Fibroblast of skin of left quadriceps (primary cell): ENCODE data around the gene SNX5.

Experiments used
- DNase-seq, 2 experiments: peaks; one replicate each; pipeline ENCODE4 v3.0.0-alpha.2; 2013; ENCODE audit warnings: low read depth in 2 of 2

SNX5 gene

GRCh38 chr20:17940224-17940971, 28.2 kb downstream of the SNX5 start:
- DNase-seq: no peak

DNA sequence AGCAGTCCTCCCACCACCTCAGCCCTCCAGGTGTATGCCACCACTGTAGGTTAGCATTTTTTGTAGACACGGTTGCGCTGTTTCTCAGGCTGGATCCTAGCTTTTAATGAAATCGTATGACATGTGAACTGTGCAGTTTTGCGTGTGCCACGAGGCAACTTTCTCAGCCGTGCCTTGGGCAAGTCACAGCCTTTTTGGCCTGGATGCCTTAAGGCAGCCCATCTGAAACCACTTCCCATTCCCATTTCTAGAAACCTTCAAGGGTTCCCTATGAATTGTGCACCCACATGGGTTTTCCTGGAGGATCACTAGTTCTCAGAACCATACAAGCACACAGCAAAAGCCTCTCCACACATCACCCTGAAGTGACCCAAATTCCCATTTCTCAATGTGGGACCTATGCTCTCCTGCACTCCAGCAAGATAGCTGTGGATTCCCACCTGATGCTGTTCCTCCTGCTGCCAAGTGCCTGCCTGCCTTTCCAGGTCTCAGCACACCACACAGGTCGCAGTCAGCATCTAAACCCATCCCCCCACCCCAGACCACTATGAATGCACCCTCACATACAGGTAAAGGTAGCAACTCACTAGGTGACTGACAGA, 28.9 kb downstream of the SNX5 start:
- no peak for DNase-seq

DNA sequence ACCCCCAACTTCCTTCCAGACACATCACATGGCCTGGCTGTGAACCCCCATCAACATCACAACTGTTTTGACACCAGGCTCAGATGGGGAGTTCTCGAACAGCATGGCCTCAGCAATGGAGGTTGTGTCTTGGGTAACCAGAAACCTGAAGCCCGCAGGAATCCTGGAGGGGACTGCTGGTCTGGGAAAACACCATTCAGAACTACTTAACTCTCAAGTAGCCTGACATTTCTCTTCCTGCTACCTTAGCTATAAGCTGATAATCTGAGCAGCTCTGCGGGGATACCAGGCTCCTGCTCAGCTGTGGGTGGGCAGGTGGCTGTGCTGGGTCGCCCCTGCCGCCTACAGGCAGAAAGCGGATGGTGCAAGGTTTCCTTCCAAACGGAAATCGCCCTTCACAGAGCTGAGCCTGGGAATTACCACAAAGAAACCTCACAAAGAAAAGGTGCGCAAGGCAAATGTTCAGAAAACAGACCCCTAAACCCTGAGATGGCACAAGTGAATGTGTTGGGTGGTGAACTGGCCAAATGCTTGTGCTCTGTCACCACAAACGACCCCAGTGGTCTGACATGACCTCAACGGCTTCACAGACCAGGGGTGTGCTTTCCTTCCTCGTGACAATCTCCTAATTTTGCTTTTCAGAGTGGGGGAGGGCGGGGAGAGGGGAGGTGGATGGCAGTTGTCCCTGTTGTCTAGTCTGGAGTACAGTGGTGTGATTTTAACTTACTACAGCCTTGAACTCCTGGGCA, 29.5 kb downstream of the SNX5 start:
- DNase-seq: no peak

DNA sequence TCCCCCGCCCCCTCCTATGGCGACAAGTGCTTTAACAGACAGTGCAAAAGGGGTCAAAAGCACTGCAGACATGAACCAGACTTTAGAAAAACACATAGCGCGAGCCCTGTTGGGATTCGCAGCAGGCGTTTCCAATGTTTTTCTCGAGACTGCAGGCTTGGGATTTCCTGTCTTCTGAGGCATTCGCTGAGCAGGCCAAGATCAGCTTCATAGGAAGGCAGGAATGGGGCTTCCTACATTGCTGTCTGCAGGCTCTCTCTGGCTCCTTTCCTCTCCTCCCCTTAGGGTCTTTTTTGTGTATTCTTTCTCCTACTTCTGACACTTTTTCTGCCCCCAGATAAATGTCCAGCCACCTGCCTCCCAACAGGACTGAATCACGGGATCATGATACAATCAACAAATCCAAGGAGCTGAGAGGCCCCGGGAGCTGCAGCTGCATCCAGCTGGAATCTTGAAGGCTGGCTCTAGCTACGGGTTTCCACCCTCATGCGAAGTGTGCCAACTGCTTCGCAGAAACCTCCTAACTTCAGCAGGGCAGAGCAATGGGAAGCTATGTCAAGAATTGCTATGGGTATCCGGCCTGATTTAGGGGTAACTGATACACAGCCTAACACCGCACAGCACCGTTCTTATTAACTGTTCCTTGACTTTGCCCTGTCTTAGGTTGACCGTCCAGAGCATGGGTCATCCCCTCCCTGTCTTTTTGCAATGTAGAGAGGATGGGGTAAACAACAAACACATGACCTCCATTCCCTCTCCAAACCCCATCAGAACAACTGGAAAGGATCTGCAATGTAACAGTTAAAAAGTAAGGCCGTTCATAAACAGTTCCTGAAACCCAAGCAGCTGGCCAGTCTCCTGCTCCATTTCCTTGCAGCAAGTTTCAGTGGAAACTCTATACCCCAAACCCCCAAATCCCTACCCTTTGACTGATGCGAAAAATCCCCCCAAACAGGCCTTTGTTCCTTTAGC, 31.5 kb downstream of the SNX5 start:
- no peak for DNase-seq

DNA sequence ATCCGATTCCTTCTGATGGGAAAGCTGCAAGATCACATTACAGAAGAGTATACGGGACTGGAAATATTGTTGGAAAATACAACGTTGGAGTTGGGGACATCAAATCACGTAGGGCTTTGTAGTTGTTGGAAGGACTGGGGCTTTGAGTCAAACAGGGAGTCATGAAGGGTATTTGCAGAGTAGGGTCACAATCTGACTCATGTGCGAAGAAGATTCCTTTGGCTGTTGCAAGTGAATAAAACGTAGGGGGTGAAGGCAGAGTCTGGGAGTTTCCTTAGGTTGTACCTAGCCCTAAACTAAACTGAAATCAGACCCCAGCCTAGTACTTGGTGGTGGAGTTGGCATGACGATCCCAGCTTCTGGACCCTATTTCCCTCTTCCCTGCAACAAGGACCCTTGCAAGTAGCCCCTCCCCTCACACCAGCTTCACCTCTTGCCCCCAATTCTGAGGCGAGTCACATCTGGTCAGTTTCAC, 32.3 kb downstream of the SNX5 start:
- no peak for DNase-seq

DNA sequence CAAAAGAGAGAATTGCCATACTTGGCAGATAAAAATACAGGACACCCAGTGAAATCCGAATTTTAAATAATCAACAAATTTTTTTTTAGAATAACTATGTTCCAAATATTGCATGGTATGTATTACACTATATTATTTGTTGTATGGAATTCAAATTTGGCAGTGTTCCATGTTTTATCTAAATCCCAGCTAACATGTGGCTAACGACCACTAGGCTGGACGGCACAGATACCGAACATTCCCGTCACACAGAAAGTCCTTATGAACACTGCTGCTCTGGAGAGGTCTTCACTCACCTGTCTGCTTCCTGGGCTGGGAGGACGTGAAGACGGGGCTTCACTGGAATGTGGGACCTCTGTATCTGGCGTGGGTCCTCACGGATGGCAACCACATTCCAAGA, 32.8 kb downstream of the SNX5 start:
- no peak for DNase-seq

- DNase-seq: no peak
Measured at GRCh38 chr20:17935186-17935585, 33.4 kb downstream of the SNX5 start.

GRCh38 chr20:17934141-17934862, 34.3 kb downstream of the SNX5 start:
- no peak for DNase-seq

- no peak for DNase-seq
Measured at GRCh38 chr20:17933711-17934110, 34.9 kb downstream of the SNX5 start.

DNA sequence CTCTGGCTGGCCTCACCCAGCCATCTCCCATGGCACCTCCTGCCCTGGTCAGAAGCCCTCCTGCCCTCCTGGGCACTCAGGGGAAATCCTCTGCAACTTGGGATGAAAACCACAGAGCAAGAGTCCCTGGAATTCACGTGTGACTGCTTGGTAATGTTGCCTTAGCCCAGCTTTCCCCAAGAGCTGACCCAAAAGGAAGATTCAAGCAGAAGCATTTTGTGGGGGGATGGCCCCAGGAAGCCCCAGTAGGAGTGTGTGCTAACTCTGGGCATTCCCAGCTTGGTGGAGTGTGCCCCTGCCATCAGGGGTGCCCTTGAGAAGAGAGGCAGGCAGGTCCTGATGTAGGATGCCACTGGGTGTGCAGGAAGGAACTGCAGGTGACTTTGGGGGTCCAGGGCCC, 35.5 kb downstream of the SNX5 start:
- DNase-seq: no peak

DNA sequence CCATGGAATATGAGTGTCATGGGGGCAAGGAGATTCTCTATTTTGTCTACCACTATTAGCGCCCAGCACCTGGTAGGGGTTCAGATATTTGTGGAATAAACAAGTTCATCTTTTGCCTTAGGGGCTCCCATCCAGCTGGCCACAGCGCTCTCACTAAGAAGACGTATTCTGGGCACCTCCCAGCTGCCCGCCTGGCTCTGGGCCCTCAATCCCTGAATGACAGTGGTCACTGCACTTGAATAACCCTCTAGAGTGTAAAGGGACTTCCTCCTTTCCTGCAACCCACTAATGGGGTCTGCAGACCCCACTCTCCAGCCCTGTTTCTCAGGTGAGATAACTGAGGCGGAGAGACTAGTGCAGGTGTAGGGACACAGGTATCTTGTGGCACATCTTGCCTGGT, 36.2 kb downstream of the SNX5 start:
- no peak for DNase-seq

DNA sequence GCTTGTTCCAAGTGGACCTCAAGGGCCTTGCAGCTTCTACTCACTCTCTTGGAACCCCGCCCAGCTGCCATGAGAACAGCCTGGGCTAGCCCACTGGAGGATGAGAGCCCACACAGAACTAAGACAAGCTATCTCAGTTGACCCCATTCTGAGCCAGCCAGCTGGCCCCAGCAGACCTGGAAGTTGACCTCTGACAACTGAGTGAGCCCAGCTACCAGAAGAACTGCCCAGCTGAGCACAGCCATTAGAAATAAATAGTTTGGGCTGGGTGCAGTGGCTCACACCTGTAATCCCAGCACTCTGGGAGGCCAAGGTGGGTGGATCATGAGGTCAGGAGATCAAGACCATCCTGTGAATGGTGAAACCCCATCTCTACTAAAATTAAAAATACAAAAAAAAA, 37.1 kb downstream of the SNX5 start:
- DNase-seq: no peak

DNA sequence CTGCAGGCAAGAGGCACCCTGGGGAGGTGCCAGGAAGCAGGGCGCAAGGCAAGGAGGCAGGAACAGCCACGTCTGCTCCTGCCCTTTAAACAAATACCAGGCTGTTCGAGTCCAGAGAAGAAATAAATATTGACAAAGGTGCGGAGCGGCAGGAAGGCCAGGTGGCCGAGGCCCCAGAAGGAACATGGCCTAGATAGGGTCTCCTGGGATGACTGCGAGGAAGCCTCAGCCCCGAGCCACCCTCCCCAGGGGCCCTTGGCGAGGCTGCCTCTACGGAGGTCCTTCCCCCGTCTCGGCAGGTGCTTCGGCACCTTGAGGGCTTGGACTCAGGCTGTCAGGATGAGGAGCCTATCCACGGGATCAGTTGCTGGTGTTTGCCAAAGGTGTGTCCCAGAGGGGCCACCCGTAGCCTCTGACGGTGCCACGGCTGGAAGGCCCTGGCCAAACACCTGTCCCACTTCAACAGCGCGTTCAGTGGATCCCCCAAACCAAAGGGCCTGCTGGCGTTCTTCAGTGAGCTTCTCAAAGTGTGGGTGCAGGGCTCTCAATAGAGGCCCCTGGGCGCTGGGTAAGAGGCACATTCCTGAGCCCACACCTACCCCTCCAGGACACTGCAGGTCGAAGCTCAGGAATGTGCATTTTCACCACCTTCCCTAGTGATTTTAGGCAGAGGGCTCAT, 39.8 kb downstream of the SNX5 start:
- no peak for DNase-seq

DNA sequence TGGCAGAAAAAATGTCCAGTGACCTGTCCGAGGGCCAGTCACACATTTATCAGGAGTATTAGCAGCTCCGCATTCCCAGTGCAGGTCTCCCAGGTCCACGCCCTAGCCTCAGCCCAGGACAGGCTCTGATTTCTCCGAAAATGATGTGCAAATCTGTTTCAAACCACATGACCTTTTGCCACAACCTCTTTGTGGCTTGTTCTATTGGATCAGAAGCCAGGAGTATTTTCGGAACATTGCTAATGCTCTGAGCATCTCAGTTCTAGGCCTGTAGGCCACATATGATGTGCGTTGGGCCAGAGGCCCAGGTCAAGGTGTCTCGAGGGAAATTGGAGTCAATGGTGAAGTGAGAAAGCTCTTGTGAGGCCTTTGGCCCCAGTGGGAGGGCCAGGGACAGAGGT, 40.4 kb downstream of the SNX5 start:
- no peak for DNase-seq

DNA sequence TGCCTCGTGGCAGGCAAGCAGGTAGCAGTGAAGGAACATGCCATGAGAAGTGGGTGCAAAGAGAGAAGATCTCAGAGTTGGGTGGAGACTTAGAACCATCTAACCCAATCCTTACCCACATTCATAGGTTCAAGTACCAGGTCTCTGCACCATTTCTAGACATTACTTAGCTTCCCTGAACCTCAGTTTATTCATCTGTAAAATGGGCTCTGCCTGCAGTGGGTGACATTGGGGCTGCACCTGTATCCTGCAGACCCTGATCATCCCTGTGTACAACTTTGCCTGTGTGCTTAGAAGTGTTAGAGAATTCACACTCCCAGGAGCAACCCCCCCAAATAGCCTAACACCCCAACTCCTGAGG, 42.7 kb downstream of the SNX5 start:
- DNase-seq: no peak

DNA sequence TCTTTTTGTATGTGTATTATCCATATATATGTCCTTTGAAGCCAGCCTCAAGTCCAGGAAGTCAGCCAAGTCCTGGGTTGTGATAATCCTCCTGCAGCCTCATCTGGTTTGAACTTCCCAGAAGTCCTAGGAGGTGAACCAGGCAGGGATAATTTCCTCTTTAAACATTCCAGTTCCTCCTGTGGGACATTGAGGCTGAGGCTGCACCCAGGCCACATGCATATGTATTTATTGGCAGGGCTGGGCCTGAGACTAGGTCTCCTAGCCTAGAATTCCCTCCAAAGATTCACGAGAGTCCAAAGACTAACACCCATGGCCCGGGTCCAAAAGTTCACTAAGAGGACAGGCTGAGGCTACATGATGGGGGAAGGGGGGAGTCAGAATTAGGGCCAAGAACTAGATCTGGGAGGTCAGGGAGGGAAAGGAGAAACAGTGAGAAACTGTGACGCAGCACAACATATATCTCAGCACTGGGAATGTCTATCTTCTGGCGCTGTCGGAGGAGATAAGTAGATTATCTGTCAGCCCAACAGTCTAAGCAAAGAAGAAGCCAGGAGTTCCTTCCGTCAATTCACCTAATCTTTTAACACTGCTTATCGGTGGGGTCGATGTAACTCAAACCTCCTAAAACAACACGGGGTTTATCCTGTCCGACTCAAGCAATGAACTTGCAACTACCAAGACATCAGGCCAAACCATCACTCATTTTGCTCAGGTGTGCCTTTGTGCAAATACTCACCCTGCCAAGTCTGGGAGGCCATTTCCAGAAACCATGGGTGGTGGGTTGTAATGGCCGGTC, 43.3 kb downstream of the SNX5 start:
- peak; percentile 67 to 70 for DNase-seq

DNA sequence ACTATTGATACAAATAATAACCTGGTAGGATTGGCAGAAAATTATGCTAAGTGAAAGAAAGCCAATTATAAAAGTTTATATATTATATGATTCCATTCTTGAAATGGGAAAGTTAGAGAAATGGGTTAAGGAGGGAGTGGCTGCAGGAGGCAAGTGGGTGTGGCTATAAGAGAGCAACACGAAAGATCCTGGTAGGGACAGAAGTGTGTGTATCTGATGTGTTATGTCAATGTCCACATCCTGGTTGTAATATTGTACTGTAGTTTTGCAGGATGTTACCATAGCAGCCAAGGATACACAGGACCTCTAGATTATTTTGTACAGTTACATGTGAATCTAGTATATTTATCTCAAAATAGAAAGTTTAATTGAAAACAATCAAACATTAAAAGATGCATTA, 46.8 kb downstream of the SNX5 start:
- no peak for DNase-seq

DNA sequence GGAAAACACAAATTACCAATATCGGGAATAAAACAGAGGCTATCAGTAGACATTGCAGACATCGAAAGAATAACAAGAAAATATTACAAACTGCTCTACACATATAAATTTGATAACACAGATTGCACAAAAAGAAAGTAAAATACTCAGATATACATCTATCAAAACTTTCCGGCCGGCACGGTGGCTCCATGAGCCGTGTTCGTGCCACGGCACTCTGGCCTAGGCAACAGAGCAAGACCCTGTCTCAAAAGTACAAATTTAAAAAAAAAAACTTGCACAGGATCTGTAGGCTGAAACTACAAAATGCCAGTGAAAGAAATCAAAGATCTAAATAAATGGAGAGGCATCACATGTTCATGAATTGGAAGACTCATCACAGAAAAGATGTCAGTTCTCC, 49.4 kb downstream of the SNX5 start:
- no peak for DNase-seq

- DNase-seq: no peak
Measured at GRCh38 chr20:17917832-17918618, 50.6 kb downstream of the SNX5 start.
